GM19099 (cell line): ENCODE results near the gene CAMSAP1.

Source experiments
- POLR2A ChIP-seq: IDR thresholded peaks from 3 replicates; pipeline ENCODE4 v1.6.1; 2011; ENCODE audit warnings: low read depth; ENCODE audit not compliant: insufficient read length; ENCODE audit errors: extremely low read depth

CAMSAP1 gene

DNA sequence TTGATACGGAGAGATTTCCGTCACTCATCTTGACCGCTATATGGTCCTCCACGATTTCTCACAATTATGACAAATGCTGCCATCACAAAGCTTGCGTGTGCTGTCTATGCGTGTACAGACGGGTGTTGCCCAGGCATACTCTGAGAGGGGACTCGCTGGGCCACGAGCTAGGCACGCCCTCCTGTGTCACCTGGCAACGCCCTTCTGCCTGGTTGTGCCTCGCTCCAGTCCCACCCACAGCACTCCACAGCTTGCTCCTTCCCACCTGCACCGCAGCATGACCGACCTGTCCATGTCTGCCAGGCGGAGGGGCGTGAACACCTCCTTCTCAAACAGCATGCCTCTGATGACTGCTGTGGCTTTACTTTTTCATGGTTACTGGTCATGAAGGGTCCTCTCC is 55.6 kb downstream of the CAMSAP1 start:
- TF ChIP-seq POLR2A = no peak

DNA sequence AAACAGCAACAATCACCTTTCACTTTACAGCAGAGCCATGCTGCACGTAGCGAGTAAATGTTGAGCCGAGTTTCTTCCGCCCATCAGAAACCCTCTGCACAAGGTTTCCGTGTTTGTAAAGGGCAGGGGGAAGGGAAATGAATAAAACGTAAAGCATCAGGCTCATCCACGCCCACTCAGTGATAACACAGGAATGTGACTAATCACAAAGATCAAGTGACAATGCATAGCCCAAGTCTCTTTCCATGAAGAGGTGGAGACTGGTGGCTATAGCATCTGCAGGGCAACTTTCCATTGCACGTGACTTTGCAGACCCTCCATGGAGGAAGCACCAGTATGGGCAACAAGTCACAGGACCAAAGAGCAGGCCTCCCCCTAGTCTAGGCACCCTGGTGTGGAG is 56.6 kb downstream of the CAMSAP1 start:
- no peak for TF ChIP-seq POLR2A

DNA sequence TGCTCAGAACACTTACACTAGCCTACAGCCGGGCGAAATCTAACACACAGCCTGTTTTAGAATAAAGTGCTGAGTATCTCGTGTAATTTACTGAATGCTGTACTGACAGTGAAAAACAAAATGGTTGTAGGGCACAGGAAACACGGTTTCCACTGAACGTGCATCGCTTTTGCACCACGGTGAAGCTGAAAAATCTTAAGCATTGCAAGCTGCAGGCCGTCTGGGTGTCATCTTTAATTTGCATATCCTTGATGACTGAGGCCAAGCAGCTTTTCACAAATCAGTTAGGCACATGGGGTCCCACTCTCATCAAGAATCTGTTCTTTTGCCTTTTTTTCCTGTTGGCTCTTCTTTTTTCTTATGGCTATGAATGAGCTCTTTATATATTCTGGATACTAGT is 58.2 kb downstream of the CAMSAP1 start:
- no peak for TF ChIP-seq POLR2A

DNA sequence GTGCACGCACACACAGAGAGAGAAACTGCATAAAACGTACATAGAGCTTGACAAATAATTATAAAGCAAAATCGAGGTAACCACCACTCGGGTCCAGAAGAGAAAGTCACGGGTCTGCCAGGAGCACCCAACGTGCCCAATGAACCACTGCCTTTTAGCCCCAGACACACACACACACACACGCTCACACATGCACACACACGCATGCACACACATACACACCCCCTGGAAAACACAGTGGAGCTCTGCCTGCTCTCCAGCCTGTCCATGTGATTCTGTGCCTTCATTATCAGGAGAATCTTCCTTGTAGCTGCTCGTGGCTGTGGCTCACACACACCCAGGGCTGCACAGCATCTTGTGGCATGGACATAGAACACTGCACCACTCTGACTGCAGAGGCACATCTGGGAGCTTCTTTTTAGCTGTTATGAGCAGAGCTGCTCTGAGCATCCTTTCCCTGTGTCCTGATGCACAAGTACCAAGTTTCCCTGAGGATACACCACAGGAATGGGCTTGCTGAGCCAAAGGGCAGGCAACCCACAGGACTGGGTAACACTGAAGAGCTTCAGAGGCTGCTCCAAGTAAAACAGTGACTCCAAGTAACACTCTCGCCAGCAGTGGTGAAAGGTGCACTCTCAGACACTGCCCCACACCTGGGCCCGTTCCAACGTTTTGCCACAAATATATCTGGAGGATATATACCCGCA is 58.9 kb downstream of the CAMSAP1 start:
- no peak for TF ChIP-seq POLR2A

DNA sequence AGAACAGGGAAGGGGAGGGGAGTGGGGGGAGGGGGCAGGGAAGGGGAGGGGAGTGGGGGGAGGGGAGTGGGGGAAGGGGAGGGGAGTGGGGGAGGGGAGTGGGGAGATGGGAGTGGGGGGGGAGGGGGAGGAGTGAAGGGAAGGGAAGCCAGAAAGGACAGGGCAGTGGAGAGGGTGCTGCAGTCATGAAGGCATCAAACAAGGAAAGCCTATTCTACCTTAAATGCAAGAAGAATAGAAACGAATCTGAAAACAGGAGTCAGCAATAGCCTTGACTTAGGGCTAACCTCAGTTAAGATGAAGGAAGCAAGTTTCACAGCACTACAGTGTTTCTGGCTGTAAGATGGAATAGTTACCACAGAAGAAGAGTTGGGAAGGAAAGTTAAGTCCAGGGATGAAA is 59.5 kb downstream of the CAMSAP1 start:
- TF ChIP-seq POLR2A = no peak

DNA sequence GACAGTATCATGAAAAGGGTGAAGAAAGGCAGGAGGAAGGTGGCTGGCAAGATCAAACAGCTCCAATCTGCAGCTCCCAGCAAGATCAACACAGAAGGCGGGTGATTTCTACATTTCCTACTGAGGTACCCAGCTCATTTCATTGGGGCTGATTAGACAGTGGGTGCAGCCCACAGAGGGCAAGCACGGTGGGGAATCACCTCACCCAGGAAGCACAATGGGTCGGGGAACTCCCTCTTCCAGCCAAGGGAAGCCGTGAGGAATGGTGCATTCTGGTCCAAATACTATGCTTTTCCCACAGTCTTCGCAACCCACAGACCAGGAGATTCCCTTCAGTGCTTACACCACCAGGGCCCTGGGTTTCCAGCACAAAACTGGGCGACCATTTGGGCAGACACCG is 66.8 kb downstream of the CAMSAP1 start:
- no peak for TF ChIP-seq POLR2A

DNA sequence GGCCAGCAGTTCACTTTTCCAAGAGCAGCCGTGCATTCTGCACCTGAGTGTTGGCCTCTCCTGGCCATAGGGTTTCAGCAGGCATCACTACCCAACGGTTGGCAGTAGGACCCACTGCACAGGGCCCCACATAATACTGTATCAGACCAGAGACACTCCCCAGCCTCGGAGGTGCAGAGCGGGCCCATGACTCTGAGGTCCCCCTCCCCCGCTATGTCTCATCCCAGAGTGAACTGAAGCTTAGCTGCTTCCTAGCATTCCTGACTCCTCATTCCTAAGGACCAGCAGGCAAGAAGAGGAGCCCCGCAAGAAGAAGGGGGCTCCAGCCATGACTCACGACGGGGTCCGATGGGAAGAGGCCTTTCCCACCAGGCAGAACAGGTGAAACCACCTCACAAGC is 67.2 kb downstream of the CAMSAP1 start:
- TF ChIP-seq POLR2A = no peak

DNA sequence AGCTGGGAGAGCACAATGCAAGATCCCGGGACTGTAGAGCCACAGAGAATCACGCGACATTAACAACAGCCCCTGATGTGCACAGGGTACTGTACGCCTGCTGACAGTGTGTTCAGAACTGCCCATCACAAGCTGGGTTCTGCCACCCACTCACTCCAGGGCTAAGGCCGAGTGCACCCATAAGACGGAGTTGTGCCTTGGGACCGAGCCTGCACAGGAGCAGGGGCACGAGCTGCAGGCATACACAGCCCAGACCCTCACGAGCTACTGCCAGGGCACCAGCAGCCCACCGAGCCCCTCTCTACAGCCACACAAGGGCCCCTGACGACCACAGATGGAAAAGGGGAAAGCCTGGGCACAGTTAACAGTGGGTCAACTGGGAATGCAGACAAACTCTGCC is 67.8 kb downstream of the CAMSAP1 start:
- TF ChIP-seq POLR2A = no peak

DNA sequence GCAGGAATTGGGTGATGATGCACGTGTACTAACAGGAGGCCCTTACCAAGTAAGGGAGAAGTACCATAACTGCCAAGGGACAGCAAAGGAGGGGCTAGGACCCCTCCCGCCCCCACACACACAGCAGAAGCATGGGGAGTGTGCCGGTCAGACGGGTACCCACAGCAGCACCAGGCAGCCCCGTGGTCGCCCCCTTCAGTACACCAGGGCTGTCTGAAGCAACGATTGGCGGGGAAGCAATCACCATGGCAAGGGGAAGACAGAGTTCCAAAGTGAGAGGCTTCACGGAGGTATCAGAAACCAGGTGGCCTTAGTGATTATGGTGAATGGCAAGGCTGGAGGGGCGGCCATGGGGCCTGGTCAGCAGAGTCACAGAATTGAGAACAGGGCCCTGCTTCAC is 72.2 kb downstream of the CAMSAP1 start:
- TF ChIP-seq POLR2A = no peak

DNA sequence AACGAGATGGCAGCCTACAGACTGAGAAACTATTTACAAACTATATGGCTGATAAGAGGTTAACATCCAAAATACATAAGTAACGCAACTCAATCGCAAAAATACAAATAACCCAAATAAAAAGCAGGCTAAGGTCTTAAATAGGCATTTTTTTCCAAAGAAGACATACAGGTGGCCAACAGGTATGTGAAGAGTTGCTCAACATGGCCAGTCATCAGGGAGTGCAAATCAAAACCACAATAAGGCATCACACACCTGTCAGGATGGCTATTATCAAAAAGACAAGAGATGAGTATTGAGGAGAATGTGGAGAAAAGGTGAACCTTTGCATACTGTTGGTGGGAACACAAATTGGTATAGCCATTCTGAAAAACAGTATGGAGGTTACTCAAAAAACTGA is 73.5 kb downstream of the CAMSAP1 start:
- TF ChIP-seq POLR2A = no peak

DNA sequence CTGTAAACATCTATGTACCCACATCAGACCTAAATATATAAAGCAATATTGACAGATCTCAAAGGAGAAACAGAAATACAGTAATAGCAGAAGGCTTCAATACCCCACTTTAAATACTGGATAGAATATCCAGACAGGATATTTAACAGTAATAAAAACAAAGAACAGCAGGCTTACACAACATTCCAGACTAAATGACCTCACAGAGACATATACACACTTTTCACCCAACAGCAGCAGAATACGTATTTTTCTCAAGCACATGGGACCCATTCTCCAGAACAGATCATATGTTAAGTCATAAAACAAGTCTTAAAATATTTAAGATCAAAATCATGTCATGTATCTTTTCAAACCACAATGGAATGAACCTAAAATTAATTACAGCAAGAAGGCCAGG is 76.8 kb downstream of the CAMSAP1 start:
- TF ChIP-seq POLR2A = no peak

DNA sequence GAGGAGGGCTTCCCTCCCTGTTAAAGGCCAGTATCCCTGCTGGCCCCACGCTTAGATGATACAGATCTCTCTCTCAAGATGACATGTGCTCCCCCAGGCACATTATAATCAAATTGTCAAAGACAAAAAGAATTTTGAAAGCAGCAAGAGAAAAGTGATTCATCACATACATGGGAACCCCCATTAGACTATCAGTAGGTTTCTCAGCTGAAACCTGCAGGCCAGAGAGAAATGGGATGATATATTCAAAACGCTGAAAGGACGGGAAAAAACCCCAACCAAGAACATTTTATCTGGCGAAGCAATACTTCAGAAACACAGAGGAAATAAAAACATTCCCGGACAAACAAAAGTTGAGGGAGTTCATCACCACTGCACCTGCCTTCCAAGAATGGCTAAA is 78.7 kb downstream of the CAMSAP1 start:
- TF ChIP-seq POLR2A = no peak

DNA sequence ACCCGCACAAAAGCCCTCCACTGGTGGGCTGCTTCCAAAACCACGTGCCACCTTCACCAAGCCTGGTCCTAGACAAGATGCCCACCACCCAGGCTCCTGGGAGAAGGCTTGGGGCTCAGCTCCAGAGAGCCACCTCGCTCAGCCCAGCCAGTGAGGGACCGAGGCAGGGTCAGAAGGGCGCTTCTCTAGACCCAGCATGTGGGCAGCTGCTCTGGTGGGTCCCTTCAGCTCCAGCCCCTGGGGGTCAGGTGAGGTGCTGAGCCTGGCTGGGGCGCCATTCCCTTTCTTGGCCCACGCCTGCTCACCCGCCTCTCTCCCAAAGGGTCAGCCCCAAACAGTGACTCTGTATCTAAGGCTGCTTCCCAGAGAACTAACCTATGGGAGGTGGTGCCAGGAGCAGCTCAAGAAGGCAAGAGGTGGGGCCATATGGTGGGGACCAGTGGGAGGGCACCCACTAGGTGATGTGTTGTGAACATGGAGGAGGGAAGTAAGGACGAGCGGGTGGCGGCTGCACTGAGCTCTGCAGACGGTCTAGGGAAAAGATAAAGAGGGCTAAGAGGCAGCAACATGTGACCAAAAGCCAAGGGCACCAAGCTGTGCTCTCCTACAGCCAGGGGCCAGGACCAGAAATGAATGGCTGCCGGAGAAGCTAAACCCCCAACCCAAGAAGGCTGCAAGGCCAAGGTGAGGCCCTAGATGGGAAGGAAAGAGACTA is 79.3 kb downstream of the CAMSAP1 start:
- no peak for TF ChIP-seq POLR2A

DNA sequence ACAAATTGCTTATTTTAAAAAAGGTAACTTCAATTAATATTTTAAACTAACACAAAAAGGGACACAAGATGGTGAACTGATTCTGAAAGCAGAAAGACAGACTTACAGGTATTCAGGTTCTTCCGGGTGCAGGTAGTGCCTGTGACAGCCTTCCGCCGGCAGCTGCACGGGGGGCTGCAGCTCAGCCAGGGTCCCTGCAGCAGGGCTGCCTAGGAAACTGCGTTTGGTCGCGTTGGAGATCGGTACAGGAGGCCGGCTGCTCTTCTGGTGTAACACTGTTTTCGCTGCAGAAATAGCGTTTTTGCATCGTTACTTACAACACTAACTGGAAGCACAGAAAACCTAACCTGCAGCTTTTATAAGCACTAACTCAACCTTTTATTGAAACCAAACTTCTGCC is 80.0 kb downstream of the CAMSAP1 start:
- no peak for TF ChIP-seq POLR2A

DNA sequence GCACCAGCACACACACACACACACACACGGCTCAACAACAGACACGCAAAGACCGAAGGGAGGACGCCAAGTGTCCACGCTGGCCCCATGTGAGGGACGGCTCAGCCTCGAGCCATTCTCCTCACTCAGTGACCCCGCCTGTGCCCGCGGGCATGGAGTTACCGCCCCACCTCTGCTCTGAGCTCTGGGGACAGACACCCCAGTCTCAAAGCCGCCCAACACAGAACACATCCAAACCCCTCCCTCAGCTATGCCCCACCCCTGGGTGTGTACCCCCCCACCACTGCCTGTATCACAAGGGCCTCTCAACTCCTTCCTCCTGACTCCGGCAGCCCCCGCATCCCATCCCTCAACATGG is 81.2 kb downstream of the CAMSAP1 start:
- no peak for TF ChIP-seq POLR2A

DNA sequence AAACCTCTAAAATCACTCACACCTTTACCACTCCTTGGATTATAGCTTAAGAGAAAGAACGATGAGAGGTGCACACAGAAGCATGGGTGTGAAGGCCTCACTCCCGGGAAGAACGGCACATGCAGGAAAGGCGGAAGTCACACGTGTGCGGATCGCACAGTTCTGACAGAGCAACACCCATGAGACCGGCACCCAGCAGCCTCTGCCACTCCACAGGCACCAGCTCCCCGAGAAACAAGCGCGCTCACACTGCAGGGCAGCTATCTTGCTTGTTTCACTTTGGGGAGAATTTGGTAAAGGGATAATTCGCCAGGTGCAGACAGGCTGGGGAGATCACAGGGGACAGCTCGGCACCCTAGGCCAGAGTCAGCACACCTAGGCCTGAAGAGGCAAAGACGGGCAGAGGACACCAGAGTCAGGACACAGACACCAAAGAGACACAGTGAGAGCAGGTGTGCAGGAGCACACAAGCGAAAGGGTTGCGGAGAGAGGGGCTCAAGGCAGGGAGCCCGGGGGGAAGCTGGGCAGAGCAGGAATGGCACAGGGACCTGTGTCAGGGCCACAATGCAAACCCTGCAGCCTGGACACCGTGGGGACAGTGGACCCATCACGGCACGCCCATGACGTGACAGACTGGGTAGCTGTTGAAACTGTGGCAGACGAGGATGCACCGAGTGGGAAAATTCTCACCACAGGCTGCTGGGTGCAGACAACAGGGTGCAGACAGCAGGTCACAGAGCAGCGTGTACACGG is 81.7 kb downstream of the CAMSAP1 start:
- TF ChIP-seq POLR2A = no peak
